Activated naive CD4-positive, alpha-beta T cell treated with anti-CD3 and anti-CD28 coated beads, Interleukin-2, amount 50 U/mL, for 16 hours (primary cell): ENCODE measurements around the gene CDH22.

Experiments
- DNase-seq: peaks from one replicate; pipeline ENCODE4 v3.0.0-alpha.2; 2020

CDH22 gene

GRCh38 chr20:46343348-46343974 is 35.2 kb upstream of the CDH22 start:
- no peak for DNase-seq

GRCh38 chr20:46342451-46343347 is 34.4 kb upstream of the CDH22 start:
- DNase-seq, result no peak

GRCh38 chr20:46342010-46342378 is 33.7 kb upstream of the CDH22 start:
- no peak for DNase-seq

GRCh38 chr20:46341074-46342009 is 33.0 kb upstream of the CDH22 start:
- no peak for DNase-seq

- DNase-seq, result no peak
Observed at GRCh38 chr20:46339037-46339436, 30.7 kb upstream of the CDH22 start.

- DNase-seq, result no peak
Observed at GRCh38 chr20:46336735-46337134, 28.4 kb upstream of the CDH22 start.

- no peak for DNase-seq
Observed at GRCh38 chr20:46334303-46334904, 26.1 kb upstream of the CDH22 start.

- DNase-seq, result no peak
Observed at GRCh38 chr20:46333161-46333991, 25.1 kb upstream of the CDH22 start.

GRCh38 chr20:46332373-46333160 is 24.3 kb upstream of the CDH22 start:
- no peak for DNase-seq

- DNase-seq, result no peak
Observed at GRCh38 chr20:46331611-46332361, 23.5 kb upstream of the CDH22 start.

- no peak for DNase-seq
Observed at GRCh38 chr20:46330831-46331371, 22.6 kb upstream of the CDH22 start.

- DNase-seq, result no peak
Observed at GRCh38 chr20:46330072-46330763, 21.9 kb upstream of the CDH22 start.

GRCh38 chr20:46328200-46328882 is 20.0 kb upstream of the CDH22 start:
- no peak for DNase-seq

GRCh38 chr20:46327557-46327956 is 19.3 kb upstream of the CDH22 start:
- DNase-seq, result no peak

- no peak for DNase-seq
Observed at GRCh38 chr20:46325789-46326188, 17.5 kb upstream of the CDH22 start.

- no peak for DNase-seq
Observed at GRCh38 chr20:46324960-46325703, 16.8 kb upstream of the CDH22 start.

- DNase-seq, result no peak
Observed at GRCh38 chr20:46324379-46324778, 16.1 kb upstream of the CDH22 start.

GRCh38 chr20:46323557-46323956 is 15.3 kb upstream of the CDH22 start:
- DNase-seq, result no peak
